PC-9 (cell line): ENCODE data around the gene SHANK3. TPM values are rescaled to one million over a fixed set of nuclear protein-coding genes. Genes with fewer than 3 reads are reported as not detected.

ENCODE experiments used
- BruUV-seq: library from RNA; stranded (reverse); fragments of 400-500 nt; replicated peaks from 2 replicates; lab custom pipeline; 2021; lab: Mats Ljungman, UMichigan
- CTCF ChIA-PET: fragments of 300-600 bp; sonication (Branson Sonifier 250); formaldehyde crosslinking; loops from one replicate; lab custom pipeline; 2022; ENCODE audit warnings: antibody characterized with exemption; lab: Charles Lee
- POLR2A ChIA-PET: fragments of 300-600 bp; sonication (Branson Sonifier 250); formaldehyde crosslinking; loops from one replicate; lab custom pipeline; 2022; ENCODE audit warnings: antibody characterized with exemption; ENCODE audit not compliant: unreplicated experiment; lab: Charles Lee
- DNase-seq, 2 experiments: peaks; one replicate each; pipeline versions ENCODE4 v3.0.0 to v3.0.0-alpha.2; 2015 to 2022; ENCODE audit warnings: mixed read lengths in 1 of 2
- H2AFZ ChIP-seq: fragments of 200-600 bp; sonication (generic); 2 replicates; pipeline ENCODE4 v1.8.1; 2017; ENCODE audit warnings: antibody characterized with exemption
- H3F3A ChIP-seq: fragments of 200-600 bp; sonication (generic); 2 replicates; pipeline ENCODE4 v1.8.1; 2017; ENCODE audit warnings: antibody characterized with exemption, mild to moderate bottlenecking, low read depth; ENCODE audit not compliant: insufficient read depth
- H3K27ac ChIP-seq: fragments of 200-600 bp; sonication (generic); 2 replicates; pipeline ENCODE4 v1.6.1; 2016; ENCODE audit warnings: mixed run types
- H3K27me3 ChIP-seq: fragments of 200-600 bp; sonication (generic); 2 replicates; pipeline ENCODE4 v1.6.1; 2016; ENCODE audit warnings: low read depth, mixed run types; ENCODE audit not compliant: insufficient read depth
- H3K36me3 ChIP-seq: fragments of 200-600 bp; sonication (generic); 2 replicates; pipeline ENCODE4 v1.6.1; 2016; ENCODE audit warnings: low read depth, mixed run types
- H3K4me1 ChIP-seq: fragments of 200-600 bp; sonication (generic); replicated peaks from 2 replicates; pipeline ENCODE4 v1.6.1; 2016; ENCODE audit warnings: mixed run types; ENCODE audit not compliant: insufficient read depth
- H3K4me2 ChIP-seq: fragments of 200-600 bp; sonication (generic); 2 replicates; pipeline ENCODE4 v1.6.1; 2017; ENCODE audit warnings: mixed run types
- H3K4me3 ChIP-seq: fragments of 200-600 bp; sonication (generic); 2 replicates; pipeline ENCODE4 v1.6.1; 2016; ENCODE audit warnings: mixed run types
- H3K79me2 ChIP-seq: fragments of 200-600 bp; sonication (generic); 2 replicates; pipeline ENCODE4 v1.6.1; 2017; ENCODE audit warnings: low read depth, mixed run types
- H3K9me2 ChIP-seq: fragments of 200-600 bp; sonication (generic); 2 replicates; pipeline ENCODE4 v1.8.1; 2017; ENCODE audit warnings: mild to moderate bottlenecking; ENCODE audit not compliant: insufficient read depth
- H3K9me3 ChIP-seq: fragments of 200-600 bp; sonication (generic); 2 replicates; pipeline ENCODE4 v1.8.1; 2016; ENCODE audit warnings: low read depth; ENCODE audit not compliant: insufficient read depth
- H4K20me1 ChIP-seq: fragments of 200-600 bp; sonication (generic); 2 replicates; pipeline ENCODE4 v1.8.1; 2017; ENCODE audit not compliant: insufficient read depth
- EZH2 ChIP-seq: fragments of 200-600 bp; sonication (generic); IDR thresholded peaks from 2 replicates; pipeline ENCODE4 v1.8.0; 2017; ENCODE audit warnings: antibody characterized with exemption, low read depth
- intact Hi-C: fragments of 100-400 bp; cut with micrococcal nuclease; formaldehyde crosslinking; loops from one replicate; pipeline ENCODE4 v1.10.0; 2022; ENCODE audit not compliant: unreplicated experiment
- total RNA-seq: library from RNA; stranded (reverse); gene quantifications from 2 replicates; pipeline ENCODE4 v1.2.3, GENCODE V29; 2021
- TF ChIP-seq, protein P1 (sequence below): fragments of 200-600 bp; sonication (generic); conservative IDR thresholded peaks from 2 replicates; pipeline ENCODE4 v1.6.1; 2017; ENCODE audit warnings: mixed run types, antibody characterized with exemption, mild to moderate bottlenecking, moderate library complexity

The SHANK3 gene
- total RNA-seq, 1 experiment from 2014 or later, result 5.8 TPM

DNA sequence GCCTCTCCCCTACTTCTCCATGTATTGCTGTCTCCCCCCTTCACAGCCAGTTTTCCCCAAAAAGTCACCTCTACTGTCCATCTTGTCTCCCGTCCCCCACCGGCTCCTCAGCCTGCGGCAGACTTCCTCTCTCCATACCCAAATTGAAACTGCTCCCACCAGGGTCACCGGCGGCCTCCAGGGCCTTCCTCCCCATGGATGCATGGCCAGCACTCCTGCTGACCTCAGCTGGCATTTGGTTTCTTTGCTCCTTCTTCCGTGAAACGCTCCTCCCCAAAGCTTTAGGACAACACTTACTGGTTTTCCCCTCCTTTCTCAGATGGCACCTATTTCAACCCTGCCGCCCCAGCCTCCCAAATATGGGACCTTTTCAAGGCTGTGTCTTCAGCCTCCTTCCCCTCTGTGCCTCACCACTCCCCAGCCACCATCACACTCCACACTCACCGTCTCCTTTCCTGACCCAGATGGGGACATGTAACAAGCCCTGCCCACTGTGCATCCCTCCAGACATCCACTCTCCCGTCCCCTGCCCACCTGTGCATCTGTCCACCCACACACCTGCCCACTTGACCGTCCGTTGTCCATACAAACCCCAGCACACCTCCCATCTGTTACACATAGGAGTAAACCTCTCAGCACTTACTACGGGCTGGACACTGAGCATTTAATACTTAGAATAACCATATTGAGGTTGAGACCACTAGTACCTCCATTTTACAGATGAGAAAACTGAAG is 43.8 kb downstream of the SHANK3 start:
- H3K4me2 ChIP-seq, result no peak overlapping the region
- CTCF ChIA-PET, result interaction anchor here (0.5 kb wide), 1 partner anchor 42 kb away, joined by 3 read pairs; no protein-coding TSS in a partner anchor
- DNase-seq, result no peak
- intact Hi-C loops, result no loop called here
- no peaks in the 10 kb centered on the region for H3K79me2 ChIP-seq
- H3K9me3 ChIP-seq, result no peaks in the 10 kb centered on the region
- no peaks in the 10 kb centered on the region for H3K9me2 ChIP-seq
- POLR2A ChIA-PET, result no interaction called here
- H2AFZ ChIP-seq, result no peak overlapping the region
- no peak overlapping the region for H3K27ac ChIP-seq
- no peak overlapping the region for H3K4me3 ChIP-seq
- no peaks in the 10 kb centered on the region for H3K27me3 ChIP-seq
- H3F3A ChIP-seq, result no peaks in the 10 kb centered on the region
- no peaks in the 10 kb centered on the region for H3K4me1 ChIP-seq
- H4K20me1 ChIP-seq, result no peaks in the 10 kb centered on the region
- TF ChIP-seq, protein P1, sequence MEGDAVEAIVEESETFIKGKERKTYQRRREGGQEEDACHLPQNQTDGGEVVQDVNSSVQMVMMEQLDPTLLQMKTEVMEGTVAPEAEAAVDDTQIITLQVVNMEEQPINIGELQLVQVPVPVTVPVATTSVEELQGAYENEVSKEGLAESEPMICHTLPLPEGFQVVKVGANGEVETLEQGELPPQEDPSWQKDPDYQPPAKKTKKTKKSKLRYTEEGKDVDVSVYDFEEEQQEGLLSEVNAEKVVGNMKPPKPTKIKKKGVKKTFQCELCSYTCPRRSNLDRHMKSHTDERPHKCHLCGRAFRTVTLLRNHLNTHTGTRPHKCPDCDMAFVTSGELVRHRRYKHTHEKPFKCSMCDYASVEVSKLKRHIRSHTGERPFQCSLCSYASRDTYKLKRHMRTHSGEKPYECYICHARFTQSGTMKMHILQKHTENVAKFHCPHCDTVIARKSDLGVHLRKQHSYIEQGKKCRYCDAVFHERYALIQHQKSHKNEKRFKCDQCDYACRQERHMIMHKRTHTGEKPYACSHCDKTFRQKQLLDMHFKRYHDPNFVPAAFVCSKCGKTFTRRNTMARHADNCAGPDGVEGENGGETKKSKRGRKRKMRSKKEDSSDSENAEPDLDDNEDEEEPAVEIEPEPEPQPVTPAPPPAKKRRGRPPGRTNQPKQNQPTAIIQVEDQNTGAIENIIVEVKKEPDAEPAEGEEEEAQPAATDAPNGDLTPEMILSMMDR, result no peak
- TF ChIP-seq EZH2, result no peak
- no TSS peak for BruUV-seq
- no peaks in the 10 kb centered on the region for H3K36me3 ChIP-seq

DNA sequence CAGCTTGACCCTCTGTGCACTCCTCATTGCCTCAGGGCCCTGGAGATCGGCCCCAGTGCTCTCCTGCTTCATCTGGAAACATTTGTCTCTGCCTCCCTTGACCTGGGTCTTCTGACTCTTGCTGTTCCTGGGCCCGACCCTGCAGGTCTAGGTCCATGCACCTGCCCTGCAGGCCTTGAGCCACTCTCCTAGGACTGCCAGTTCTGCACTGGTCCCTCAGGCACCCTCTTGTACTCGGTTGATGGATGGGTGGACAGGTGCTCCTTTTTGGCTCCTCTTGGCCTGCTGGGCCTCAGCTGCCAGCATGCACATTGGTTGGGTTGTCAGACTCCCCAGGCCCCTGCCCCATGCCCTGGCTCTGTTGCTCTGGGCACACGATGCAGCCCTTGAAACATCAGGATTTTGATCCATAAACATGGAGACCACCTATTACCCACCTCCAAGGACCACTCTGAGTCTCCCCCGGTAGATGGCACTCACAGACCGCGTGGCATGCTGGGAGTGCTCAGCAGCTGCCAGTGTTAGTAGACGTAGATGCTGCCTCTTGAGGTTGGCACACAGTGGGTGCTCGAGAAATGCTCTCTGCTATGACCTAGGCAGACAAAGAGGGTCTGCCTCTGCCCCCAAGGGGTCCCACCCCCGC is 45.2 kb downstream of the SHANK3 start:
- Histone ChIP-seq H3K4me1 (no peaks in the 10 kb centered on the region), H3F3A (no peaks in the 10 kb centered on the region), H3K27me3 (no peaks in the 10 kb centered on the region), H3K4me3 (no peak overlapping the region), H3K9me3 (no peaks in the 10 kb centered on the region), H2AFZ (no peak overlapping the region), H3K27ac (no peak overlapping the region), H3K36me3 (no peaks in the 10 kb centered on the region), H3K4me2 (no peak overlapping the region), H4K20me1 (no peaks in the 10 kb centered on the region), H3K79me2 (no peaks in the 10 kb centered on the region), H3K9me2 (no peaks in the 10 kb centered on the region)
- intact Hi-C loops, result no loop called here
- ChIA-PET POLR2A (interaction anchor here (0.7 kb wide), 1 partner anchor 10 kb away, joined by 7 read pairs; no protein-coding TSS in a partner anchor), CTCF (no interaction called here)
- TF ChIP-seq EZH2, result no peak
- TF ChIP-seq, protein P1, result no peak
- no peak for DNase-seq
- no TSS peak for BruUV-seq

DNA sequence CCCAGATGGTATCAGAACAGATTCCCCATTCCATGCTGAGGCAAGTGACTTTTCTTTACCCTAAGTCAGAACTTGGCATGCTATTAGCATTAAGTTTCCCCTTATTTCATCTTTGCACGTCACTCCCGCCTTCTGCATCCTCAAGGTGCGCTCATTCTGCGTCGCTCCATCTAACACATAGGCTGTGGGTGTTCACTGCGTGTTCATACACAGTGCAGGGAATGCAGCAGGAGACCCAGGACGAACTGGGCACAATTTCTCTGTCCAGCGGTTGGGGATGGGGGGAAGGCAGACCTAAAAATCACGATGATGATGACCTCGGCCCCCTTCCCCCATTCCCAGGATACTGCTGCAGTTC is 45.7 kb downstream of the SHANK3 start:
- H3F3A ChIP-seq, result no peaks in the 10 kb centered on the region
- H4K20me1 ChIP-seq, result no peaks in the 10 kb centered on the region
- H3K4me3 ChIP-seq, result no peak overlapping the region
- CTCF ChIA-PET, result no interaction called here
- POLR2A ChIA-PET, result no interaction called here
- BruUV-seq, result no TSS peak
- DNase-seq, result no peak
- no peaks in the 10 kb centered on the region for H3K9me3 ChIP-seq
- intact Hi-C loops, result no loop called here
- no peaks in the 10 kb centered on the region for H3K79me2 ChIP-seq
- no peaks in the 10 kb centered on the region for H3K9me2 ChIP-seq
- H3K36me3 ChIP-seq, result no peaks in the 10 kb centered on the region
- no peaks in the 10 kb centered on the region for H3K4me1 ChIP-seq
- no peak overlapping the region for H3K4me2 ChIP-seq
- no peaks in the 10 kb centered on the region for H3K27me3 ChIP-seq
- H3K27ac ChIP-seq, result no peak overlapping the region
- no peak overlapping the region for H2AFZ ChIP-seq
- TF ChIP-seq, protein P1, result no peak
- no peak for TF ChIP-seq EZH2
